ENCODE measurements around the gene MED13L.
A peak's percentile ranks its signal among the peaks of the same experiment; 100 is the strongest.
"Not testable (repeated sequence)": the region's sequence is repeated elsewhere in the genome, so short reads cannot be mapped to it uniquely, and the experiment has no call there.

Gene MED13L

DNA sequence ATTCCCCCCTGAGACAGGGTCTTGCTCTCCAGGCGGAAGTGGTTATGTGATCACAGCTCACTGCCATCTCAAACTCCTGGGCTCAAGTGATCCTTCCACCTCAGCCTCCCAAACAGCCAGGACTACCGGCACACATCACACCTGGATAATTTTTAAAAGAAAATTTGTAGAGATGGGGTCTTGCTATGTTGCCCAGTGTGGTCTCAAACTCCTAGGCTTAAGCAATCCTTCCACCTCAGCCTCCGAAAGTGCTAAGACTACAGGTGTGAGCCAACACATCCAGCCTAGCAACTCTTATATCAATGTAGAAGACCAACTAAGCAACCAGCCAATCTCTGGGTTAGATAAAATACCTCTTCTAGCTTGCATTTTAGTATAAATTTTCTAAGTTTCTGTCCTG, 297.2 kb downstream of the MED13L start:
- no peak for DNase-seq (ENCODE audit: low read depth)
- H3K4me3 ChIP-seq (replicated peaks; ENCODE audit: low read depth, low read length), result no peak overlapping the region
- no peak for TF ChIP-seq CTCF (IDR thresholded peaks at IDR 0.05; ENCODE audit: low read length, missing control alignments)

- H3K4me3 ChIP-seq (replicated peaks; ENCODE audit: low read depth, low read length), result no peak overlapping the region
- DNase-seq (ENCODE audit: low read depth), result no peak
- TF ChIP-seq CTCF (IDR thresholded peaks at IDR 0.05; ENCODE audit: low read length, missing control alignments), result no peak
Measured at GRCh38 chr12:115979851-115980250, 297.6 kb downstream of the MED13L start.

- no peak for DNase-seq (ENCODE audit: low read depth)
- TF ChIP-seq CTCF (IDR thresholded peaks at IDR 0.05; ENCODE audit: low read length, missing control alignments), result no peak
- no peak overlapping the region for H3K4me3 ChIP-seq (replicated peaks; ENCODE audit: low read depth, low read length)
Measured at GRCh38 chr12:115979351-115979750, 298.1 kb downstream of the MED13L start.

- H3K4me3 ChIP-seq (replicated peaks; ENCODE audit: low read depth, low read length); DNase-seq (ENCODE audit: low read depth): not testable (repeated sequence)
Measured at GRCh38 chr12:115976829-115977228, 300.7 kb downstream of the MED13L start.

DNA sequence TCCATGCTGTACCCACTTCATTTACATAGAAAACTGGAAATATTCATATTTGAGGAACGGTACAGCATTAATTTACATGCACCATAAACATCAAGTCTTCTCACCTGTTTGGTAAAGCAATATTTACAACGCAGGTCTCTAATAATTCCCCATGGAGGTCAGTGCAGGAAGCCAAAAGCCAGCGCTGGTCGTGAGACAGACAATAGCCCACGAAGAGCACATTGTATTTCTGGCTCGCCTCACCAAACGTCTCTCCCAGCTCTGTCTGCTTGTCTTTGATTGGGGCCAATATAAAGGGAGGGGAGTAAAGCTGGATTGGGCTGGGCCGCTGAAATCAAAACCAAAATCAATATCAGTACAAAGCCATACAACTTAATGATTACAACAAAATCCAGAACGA, 302.1 kb downstream of the MED13L start:
- TF ChIP-seq CTCF (IDR thresholded peaks at IDR 0.05; ENCODE audit: low read length, missing control alignments), result no peak
- no peak for DNase-seq (ENCODE audit: low read depth)
- no peak overlapping the region for H3K4me3 ChIP-seq (replicated peaks; ENCODE audit: low read depth, low read length)

GRCh38 chr12:115973968-115974724, 303.3 kb downstream of the MED13L start:
- H3K4me3 ChIP-seq (replicated peaks; ENCODE audit: low read depth, low read length), result no peak overlapping the region
- peak; percentile 11 for TF ChIP-seq CTCF (IDR thresholded peaks at IDR 0.05; ENCODE audit: low read length, missing control alignments)
- DNase-seq (ENCODE audit: low read depth), result no peak

- H3K4me3 ChIP-seq (replicated peaks; ENCODE audit: low read depth, low read length), result no peak overlapping the region
- DNase-seq (ENCODE audit: low read depth), result peak; percentile 65
- TF ChIP-seq CTCF (IDR thresholded peaks at IDR 0.05; ENCODE audit: low read length, missing control alignments), result no peak
Measured at GRCh38 chr12:115973066-115973465, 304.4 kb downstream of the MED13L start.
